ENCODE measurements around the gene CMTM1. TPM values are rescaled to one million over a fixed set of nuclear protein-coding genes. Genes with fewer than 3 reads are reported as not detected.
"Not testable (repeated sequence)": the region's sequence is repeated elsewhere in the genome, so short reads cannot be mapped to it uniquely, and the experiment has no call there.

The CMTM1 gene
- total RNA-seq, 2 donors from 2014 or later = 15.8 to 15.9 TPM

- H3K4me3 Mint-ChIP-seq = no peak overlapping the region
- no peaks in the 10 kb centered on the region for H3K4me1 Mint-ChIP-seq
- H3K27ac Mint-ChIP-seq = peak overlapping the region; percentile 61
- H3K9me3 Mint-ChIP-seq = no peaks in the 10 kb centered on the region
- peaks cover 21% of the 10 kb centered on the region for H3K36me3 Mint-ChIP-seq (ENCODE audit: low read depth)
- H3K27me3 Mint-ChIP-seq = no peaks in the 10 kb centered on the region
- ATAC-seq (replicated peaks) = no peak
These were observed 50.8 kb downstream of the CMTM1 start for GRCh38 chr16:66617010-66617434.

GRCh38 chr16:66617728-66618127, 51.5 kb downstream of the CMTM1 start:
- ATAC-seq (replicated peaks) = no peak
- Mint-ChIP-seq H3K4me1 (no peaks in the 10 kb centered on the region), H3K27me3 (no peaks in the 10 kb centered on the region), H3K36me3 (ENCODE audit: low read depth) (peaks cover 14% of the 10 kb centered on the region), H3K4me3 (no peak overlapping the region), H3K27ac (peak overlapping the region; percentile 61), H3K9me3 (no peaks in the 10 kb centered on the region)

- H3K36me3 Mint-ChIP-seq (ENCODE audit: low read depth) = peaks cover 5% of the 10 kb centered on the region
- no peaks in the 10 kb centered on the region for H3K27me3 Mint-ChIP-seq
- H3K4me1 Mint-ChIP-seq = no peaks in the 10 kb centered on the region
- peak; percentile 62 for ATAC-seq (replicated peaks)
- H3K9me3 Mint-ChIP-seq = no peaks in the 10 kb centered on the region
- no peak overlapping the region for H3K4me3 Mint-ChIP-seq
- no peak overlapping the region for H3K27ac Mint-ChIP-seq
These were observed 52.5 kb downstream of the CMTM1 start for GRCh38 chr16:66618588-66619375.

- Mint-ChIP-seq H3K36me3 (ENCODE audit: low read depth) (peaks cover 3% of the 10 kb centered on the region), H3K9me3 (no peaks in the 10 kb centered on the region), H3K27me3 (no peaks in the 10 kb centered on the region), H3K27ac (no peak overlapping the region), H3K4me1 (no peaks in the 10 kb centered on the region), H3K4me3 (no peak overlapping the region)
- ATAC-seq (replicated peaks) = no peak
These were observed 53.5 kb downstream of the CMTM1 start for GRCh38 chr16:66619534-66620428.

GRCh38 chr16:66620429-66620795, 54.2 kb downstream of the CMTM1 start:
- no peaks in the 10 kb centered on the region for H3K4me1 Mint-ChIP-seq
- no peaks in the 10 kb centered on the region for H3K36me3 Mint-ChIP-seq (ENCODE audit: low read depth)
- no peaks in the 10 kb centered on the region for H3K9me3 Mint-ChIP-seq
- no peak overlapping the region for H3K4me3 Mint-ChIP-seq
- H3K27ac Mint-ChIP-seq = no peak overlapping the region
- H3K27me3 Mint-ChIP-seq = no peaks in the 10 kb centered on the region
- ATAC-seq (replicated peaks) = no peak

GRCh38 chr16:66621973-66622372, 55.7 kb downstream of the CMTM1 start:
- no peaks in the 10 kb centered on the region for H3K4me1 Mint-ChIP-seq

GRCh38 chr16:66622863-66623262, 56.6 kb downstream of the CMTM1 start:
- Mint-ChIP-seq H3K36me3 (ENCODE audit: low read depth) (no peaks in the 10 kb centered on the region), H3K27me3 (no peaks in the 10 kb centered on the region), H3K27ac (no peak overlapping the region), H3K4me3 (no peak overlapping the region), H3K4me1 (no peaks in the 10 kb centered on the region), H3K9me3 (no peaks in the 10 kb centered on the region)
- ATAC-seq (replicated peaks) = no peak

More at GRCh38 chr16:66621973-66622372, 55.7 kb downstream of the CMTM1 start:
- no peak overlapping the region for H3K4me3 Mint-ChIP-seq
- ATAC-seq (replicated peaks) = no peak
- no peaks in the 10 kb centered on the region for H3K9me3 Mint-ChIP-seq
- H3K36me3 Mint-ChIP-seq (ENCODE audit: low read depth) = no peaks in the 10 kb centered on the region
- no peak overlapping the region for H3K27ac Mint-ChIP-seq
- no peaks in the 10 kb centered on the region for H3K27me3 Mint-ChIP-seq

GRCh38 chr16:66623755-66624154, 57.5 kb downstream of the CMTM1 start:
- Mint-ChIP-seq H3K4me3 (no peak overlapping the region), H3K9me3 (no peaks in the 10 kb centered on the region), H3K36me3 (ENCODE audit: low read depth) (no peaks in the 10 kb centered on the region), H3K4me1 (no peaks in the 10 kb centered on the region), H3K27me3 (no peaks in the 10 kb centered on the region), H3K27ac (no peak overlapping the region)
- ATAC-seq (replicated peaks) = no peak

- not testable (repeated sequence) for H3K27me3 Mint-ChIP-seq; H3K4me1 Mint-ChIP-seq; H3K36me3 Mint-ChIP-seq (ENCODE audit: low read depth); H3K4me3 Mint-ChIP-seq; ATAC-seq (replicated peaks); H3K27ac Mint-ChIP-seq; H3K9me3 Mint-ChIP-seq
These were observed 61.6 kb downstream of the CMTM1 start for GRCh38 chr16:66627611-66628378.

Other genes with a start within 250 kb of the CMTM1 start
- not detected for gene CDH5, start 199.7 kb upstream of the CMTM1 start, total RNA-seq
- not detected for gene BEAN1, start 139.1 kb upstream of the CMTM1 start, total RNA-seq
- gene TK2, start 16.3 kb upstream of the CMTM1 start, total RNA-seq = 1 to 10 TPM; 5.7 to 6.6 TPM
- 100 to 1,000 TPM; 117 to 155 TPM for gene CKLF, start 13.9 kb upstream of the CMTM1 start, total RNA-seq
- 1 to 10 TPM in 1 of 2 donors, under 1 TPM in 1; 0.78 to 1.3 TPM for gene CMTM2, start 13.0 kb downstream of the CMTM1 start, total RNA-seq
- gene CMTM3, start 38.3 kb downstream of the CMTM1 start, total RNA-seq = 10 to 100 TPM; 46.7 to 64.1 TPM
- gene CMTM4, start 130.3 kb downstream of the CMTM1 start, total RNA-seq = 1 to 10 TPM; 2.0 to 3.2 TPM
- 10 to 100 TPM; 61.0 to 67.3 TPM for gene DYNC1LI2, start 185.2 kb downstream of the CMTM1 start, total RNA-seq
- under 1 TPM; 0.13 to 0.34 TPM for gene TERB1, start 235.1 kb downstream of the CMTM1 start, total RNA-seq

Data from activated T-helper 17 cell treated with anti-CD3 and anti-CD28 coated beads, Interleukin-2, amount 50 U/mL, for 72 hours (primary cell).